Amygdala (tissue), 56 donors: ENCODE measurements around the gene CHSY3.

Experiments used
- DNase-seq, 56 donors: peaks; one replicate each; lab custom pipeline; 2025; lab: John Stamatoyannopoulos, UW

CHSY3 gene

GRCh38 chr5:129904102-129904666 is at the start of gene CHSY3:
Gene CHSY3 (plus strand): TSS chr5:129904465.
- peak in 54 of 56 donors; percentile 22 to 90 (median 75) for DNase-seq

GRCh38 chr5:129856325-129856724 is 47.9 kb upstream of the CHSY3 start:
- no peak for DNase-seq

GRCh38 chr5:129857116-129857515 is 47.1 kb upstream of the CHSY3 start:
- no peak for DNase-seq

- DNase-seq: no peak
Observed at GRCh38 chr5:129858131-129858675, 46.1 kb upstream of the CHSY3 start.

- no peak for DNase-seq
Observed at GRCh38 chr5:129884322-129884721, 19.9 kb upstream of the CHSY3 start.

- no peak for DNase-seq
Observed at GRCh38 chr5:129899454-129899853, 4.8 kb upstream of the CHSY3 start.

- DNase-seq: no peak
Observed at GRCh38 chr5:129902816-129903215, 1.4 kb upstream of the CHSY3 start.

- DNase-seq: peak in 2 of 56 donors; percentile 30 to 55
Observed at GRCh38 chr5:129903466-129904101, 681 bp upstream of the CHSY3 start.

- peak in 8 of 56 donors; percentile 36 to 73 (median 52) for DNase-seq
Observed at GRCh38 chr5:129904667-129905472, 605 bp downstream of the CHSY3 start.

- peak in 9 of 56 donors; percentile 2 to 33 (median 22) for DNase-seq
Observed at GRCh38 chr5:129905473-129906176, 1.4 kb downstream of the CHSY3 start.

- DNase-seq: peak in 12 of 56 donors; percentile 6 to 61 (median 27)
Observed at GRCh38 chr5:129906177-129906887, 2.1 kb downstream of the CHSY3 start.

- DNase-seq: no peak
Observed at GRCh38 chr5:129909225-129909624, 5.0 kb downstream of the CHSY3 start.

- DNase-seq: peak in 1 of 56 donors; percentile 1
Observed at GRCh38 chr5:129912601-129913255, 8.5 kb downstream of the CHSY3 start.

- DNase-seq: no peak
Observed at GRCh38 chr5:129915415-129915814, 11.2 kb downstream of the CHSY3 start.

GRCh38 chr5:129917224-129917623 is 13.0 kb downstream of the CHSY3 start:
- no peak for DNase-seq

- no peak for DNase-seq
Observed at GRCh38 chr5:129921204-129921603, 16.9 kb downstream of the CHSY3 start.

- DNase-seq: no peak
Observed at GRCh38 chr5:129930221-129930620, 26.0 kb downstream of the CHSY3 start.

- DNase-seq: no peak
Observed at GRCh38 chr5:129935626-129936025, 31.4 kb downstream of the CHSY3 start.

- no peak for DNase-seq
Observed at GRCh38 chr5:129938077-129938476, 33.8 kb downstream of the CHSY3 start.
